WTC11 (cell line): ENCODE measurements around the gene KAT6B. TPM values are rescaled to one million over a fixed set of nuclear protein-coding genes. Genes with fewer than 3 reads are reported as not detected.

Experiments
- ATAC-seq: fragments of 200-7000 bp; cut with Tn5 transposase; 2 replicates; pipeline ENCODE4 v1.10.0; 2021; ENCODE audit warnings: mild to moderate bottlenecking, moderate library complexity
- CTCF ChIA-PET: fragments of 300-600 bp; sonication (Branson Sonifier 250); formaldehyde crosslinking; loops from one replicate; lab custom pipeline; 2021; ENCODE audit warnings: antibody characterized with exemption; lab: Charles Lee
- POLR2A ChIA-PET: fragments of 350-600 bp; sonication (Branson Sonifier 250); formaldehyde crosslinking; loops from one replicate; lab custom pipeline; 2021; ENCODE audit warnings: antibody characterized with exemption; lab: Charles Lee
- DNase-seq: peaks from one replicate; pipeline ENCODE4 v3.0.0; 2021; ENCODE audit warnings: low spot score
- H3K27ac Mint-ChIP-seq: 2 replicates; pipeline ENCODE4 v1.8.0; 2021; ENCODE audit warnings: mixed read lengths
- H3K27me3 Mint-ChIP-seq: 2 replicates; pipeline ENCODE4 v1.8.0; 2021; ENCODE audit warnings: low read depth, mild to moderate bottlenecking, moderate library complexity, mixed read lengths
- H3K36me3 Mint-ChIP-seq: 2 replicates; pipeline ENCODE4 v1.8.0; 2021; ENCODE audit warnings: mixed read lengths
- H3K4me1 Mint-ChIP-seq: 2 replicates; pipeline ENCODE4 v1.8.0; 2022; ENCODE audit warnings: mixed read lengths
- H3K4me3 Mint-ChIP-seq: 2 replicates; pipeline ENCODE4 v1.8.0; 2021; ENCODE audit warnings: mild to moderate bottlenecking, moderate library complexity, mixed read lengths
- H3K9me3 Mint-ChIP-seq: 2 replicates; pipeline ENCODE4 v1.8.0; 2021; ENCODE audit warnings: mixed read lengths
- ARID4B ChIP-seq: sonication (generic); formaldehyde crosslinking; IDR thresholded peaks from 2 replicates; pipeline ENCODE4 v1.8.0; 2023; ENCODE audit warnings: missing genetic modification reagents, mild to moderate bottlenecking, borderline replicate concordance
- ATF1 ChIP-seq: sonication (generic); formaldehyde crosslinking; IDR thresholded peaks from 2 replicates; pipeline ENCODE4 v1.8.1; 2023; ENCODE audit warnings: mild to moderate bottlenecking, moderate library complexity, missing genetic modification reagents
- CBFB ChIP-seq: sonication (generic); formaldehyde crosslinking; IDR thresholded peaks from 2 replicates; pipeline ENCODE4 v1.8.1; 2022; ENCODE audit warnings: mild to moderate bottlenecking, low read depth, missing genetic modification reagents
- CREB1 ChIP-seq: sonication (generic); formaldehyde crosslinking; IDR thresholded peaks from 2 replicates; pipeline ENCODE4 v1.8.0; 2023; ENCODE audit warnings: mild to moderate bottlenecking, missing genetic modification reagents
- CREM ChIP-seq: sonication (generic); formaldehyde crosslinking; IDR thresholded peaks from 2 replicates; pipeline ENCODE4 v1.8.1; 2022; ENCODE audit warnings: mild to moderate bottlenecking, missing genetic modification reagents, moderate library complexity
- CTCF ChIP-seq: fragments of 200-600 bp; IDR thresholded peaks from 2 replicates; pipeline ENCODE4 v1.8.0; 2022; ENCODE audit warnings: antibody characterized with exemption
- E2F1 ChIP-seq: sonication (generic); formaldehyde crosslinking; IDR thresholded peaks from 2 replicates; pipeline ENCODE4 v1.8.0; 2022; ENCODE audit warnings: mild to moderate bottlenecking, missing genetic modification reagents
- E2F5 ChIP-seq: sonication (generic); formaldehyde crosslinking; IDR thresholded peaks from 2 replicates; pipeline ENCODE4 v1.8.1; 2022; ENCODE audit warnings: mild to moderate bottlenecking, moderate library complexity, missing genetic modification reagents
- ELF4 ChIP-seq: sonication (generic); formaldehyde crosslinking; IDR thresholded peaks from 2 replicates; pipeline ENCODE4 v1.8.1; 2022; ENCODE audit warnings: low read depth, mild to moderate bottlenecking, moderate library complexity, missing genetic modification reagents
- ETV6 ChIP-seq: sonication (generic); formaldehyde crosslinking; IDR thresholded peaks from 2 replicates; pipeline ENCODE4 v1.8.1; 2022; ENCODE audit warnings: mild to moderate bottlenecking, missing genetic modification reagents
- FOXJ3 ChIP-seq: sonication (generic); formaldehyde crosslinking; IDR thresholded peaks from 2 replicates; pipeline ENCODE4 v1.9.0; 2021; ENCODE audit warnings: missing genetic modification reagents, mild to moderate bottlenecking, borderline replicate concordance
- HMGA2 ChIP-seq: fragments of 250-450 bp; sonication (Bioruptor Pico); IDR thresholded peaks from 2 replicates; pipeline ENCODE4 v1.4.0; 2021; ENCODE audit warnings: mild to moderate bottlenecking, moderate library complexity
- NR1H2 ChIP-seq: sonication (generic); formaldehyde crosslinking; IDR thresholded peaks from 2 replicates; pipeline ENCODE4 v1.9.0; 2021; ENCODE audit warnings: mild to moderate bottlenecking, moderate library complexity, missing genetic modification reagents
- SMAD4 ChIP-seq: sonication (generic); formaldehyde crosslinking; IDR thresholded peaks from 2 replicates; pipeline ENCODE4 v1.8.0; 2022; ENCODE audit warnings: mild to moderate bottlenecking, missing genetic modification reagents
- SP1 ChIP-seq: sonication (generic); formaldehyde crosslinking; conservative IDR thresholded peaks from 2 replicates; pipeline ENCODE4 v1.8.1; 2022; ENCODE audit warnings: missing genetic modification reagents
- TEAD1 ChIP-seq: sonication (generic); formaldehyde crosslinking; IDR thresholded peaks from 2 replicates; pipeline ENCODE4 v1.8.0; 2022; ENCODE audit warnings: mild to moderate bottlenecking, missing genetic modification reagents
- TEAD4 ChIP-seq: sonication (generic); formaldehyde crosslinking; IDR thresholded peaks from 2 replicates; pipeline ENCODE4 v1.8.0; 2022; ENCODE audit warnings: mild to moderate bottlenecking, missing genetic modification reagents
- ZMAT4 ChIP-seq: fragments of 250-450 bp; sonication (Bioruptor Pico); IDR thresholded peaks from 2 replicates; pipeline ENCODE4 v1.9.0; 2021; ENCODE audit warnings: mild to moderate bottlenecking
- ZNF219 ChIP-seq: sonication (generic); formaldehyde crosslinking; IDR thresholded peaks from 2 replicates; pipeline ENCODE4 v1.8.0; 2023; ENCODE audit warnings: missing genetic modification reagents, mild to moderate bottlenecking, borderline replicate concordance
- ZNF416 ChIP-seq: fragments of 250-450 bp; sonication (Bioruptor Pico); IDR thresholded peaks from 2 replicates; pipeline ENCODE4 v1.9.0; 2021; ENCODE audit warnings: mild to moderate bottlenecking, inconsistent platforms
- ZNF425 ChIP-seq: fragments of 250-450 bp; sonication (Bioruptor Pico); conservative IDR thresholded peaks from 2 replicates; pipeline ENCODE4 v1.9.0; 2021; ENCODE audit warnings: mild to moderate bottlenecking
- total RNA-seq: library from RNA; stranded (reverse); gene quantifications from 3 replicates; pipeline ENCODE4 v1.2.3, GENCODE V29; 2021

KAT6B gene
- total RNA-seq, 1 experiment from 2014 or later = 18.5 TPM

- no peak for ATAC-seq
- H3K27ac Mint-ChIP-seq = no peak overlapping the region
- no peaks in the 10 kb centered on the region for H3K36me3 Mint-ChIP-seq
- DNase-seq = no peak
- CTCF ChIA-PET = interaction anchor here (0.9 kb wide), 1 partner anchor 19 kb away, joined by 3 read pairs; no protein-coding TSS in a partner anchor
- H3K4me1 Mint-ChIP-seq = peaks cover 3% of the 10 kb centered on the region; the same call in 1 of the 2 replicates
- TF ChIP-seq ZNF219 (CRISPR knock-in tag) = no peak
- no peak for TF ChIP-seq TEAD4 (CRISPR knock-in tag)
- no peak for TF ChIP-seq CREM (CRISPR knock-in tag)
- no peak for TF ChIP-seq E2F5
- TF ChIP-seq ATF1 (CRISPR knock-in tag) = no peak
- no peak for TF ChIP-seq CREB1 (CRISPR knock-in tag)
- TF ChIP-seq, all 79 proteins: peak for 0
- H3K9me3 Mint-ChIP-seq = no peaks in the 10 kb centered on the region
- POLR2A ChIA-PET = no interaction called here
- no peak overlapping the region for H3K4me3 Mint-ChIP-seq
- no peaks in the 10 kb centered on the region for H3K27me3 Mint-ChIP-seq
These were observed 83.3 kb downstream of the KAT6B start for GRCh38 chr10:74909670-74910069.

GRCh38 chr10:74910241-74910975, 84.0 kb downstream of the KAT6B start:
- DNase-seq (no peak), ATAC-seq (no peak)
- TF ChIP-seq E2F1 (CRISPR knock-in tag) (no peak), E2F5 (no peak), ZNF425 (CRISPR knock-in tag) (no peak), ELF4 (no peak), ARID4B (no peak), ETV6 (CRISPR knock-in tag) (no peak)
- CTCF ChIA-PET = interaction anchor here (0.9 kb wide), 1 partner anchor 18 kb away, joined by 3 read pairs; no protein-coding TSS in a partner anchor
- Mint-ChIP-seq H3K36me3 (no peaks in the 10 kb centered on the region), H3K9me3 (no peaks in the 10 kb centered on the region), H3K4me3 (no peak overlapping the region), H3K4me1 (peaks cover 3% of the 10 kb centered on the region; the same call in 1 of the 2 replicates), H3K27ac (0 out of 2 replicates have a peak overlapping the region, but pooled peaks have one; percentile 1), H3K27me3 (no peaks in the 10 kb centered on the region)
- POLR2A ChIA-PET = no interaction called here

GRCh38 chr10:74910976-74911350, 84.6 kb downstream of the KAT6B start:
- no peak for DNase-seq
- no peaks in the 10 kb centered on the region for H3K36me3 Mint-ChIP-seq
- no peaks in the 10 kb centered on the region for H3K27me3 Mint-ChIP-seq
- ChIA-PET CTCF (no interaction called here), POLR2A (no interaction called here)
- no peak overlapping the region for H3K4me3 Mint-ChIP-seq
- no peak for ATAC-seq
- no peaks in the 10 kb centered on the region for H3K9me3 Mint-ChIP-seq
- peaks cover 3% of the 10 kb centered on the region; the same call in 1 of the 2 replicates for H3K4me1 Mint-ChIP-seq
- no peak overlapping the region for H3K27ac Mint-ChIP-seq
- TF ChIP-seq SMAD4 (CRISPR knock-in tag) (no peak), HMGA2 (CRISPR knock-in tag) (no peak), NR1H2 (no peak), CBFB (CRISPR knock-in tag) (no peak), ZMAT4 (CRISPR knock-in tag) (no peak), ELF4 (no peak), ZNF416 (no peak), FOXJ3 (CRISPR knock-in tag) (no peak), CTCF (no peak), SP1 (CRISPR knock-in tag) (no peak), TEAD1 (CRISPR knock-in tag) (no peak)
